Activated CD4-positive, alpha-beta T cell treated with anti-CD3 and anti-CD28 coated beads for 24 hours (primary cell): ENCODE measurements around the gene HNRNPU.

Experiments used
- DNase-seq, 2 donors: peaks; one replicate each; pipeline ENCODE4 v3.0.0-alpha.2; 2020; ENCODE audit warnings: low read depth in 2 of 2

The HNRNPU gene

DNA sequence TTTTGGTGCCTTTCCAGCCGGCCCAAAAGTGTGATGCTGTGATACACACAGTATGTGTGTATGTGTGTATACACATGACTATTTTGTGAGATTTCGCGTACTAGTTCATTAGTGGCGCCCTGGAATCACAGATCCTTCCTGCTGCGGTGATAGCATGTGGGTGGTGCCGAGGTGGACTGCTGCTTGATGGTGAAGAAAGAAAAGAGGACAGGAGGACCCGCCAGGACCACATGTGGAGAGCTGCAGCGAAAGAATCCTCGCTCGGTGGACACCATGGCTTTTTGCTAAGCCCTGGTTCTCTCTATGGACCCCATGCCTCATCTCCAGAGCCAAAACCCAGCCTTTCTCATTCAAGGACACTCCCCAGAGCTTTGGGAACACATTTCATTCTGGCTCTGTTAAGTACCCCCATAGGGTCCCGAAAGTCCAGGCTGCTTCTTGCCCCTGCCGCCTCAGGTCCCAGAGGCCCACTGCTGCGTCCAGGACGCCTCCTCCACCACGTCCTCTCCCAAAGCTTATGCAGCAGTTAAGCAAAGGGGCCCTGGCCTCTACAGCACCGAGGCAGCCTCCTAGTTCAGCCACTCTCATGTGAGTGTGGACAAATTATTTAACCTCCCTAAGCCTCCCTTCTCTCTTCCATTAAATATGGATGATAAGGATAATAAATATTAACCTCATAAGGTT lies 61.6 kb downstream of the HNRNPU start:
- no peak for DNase-seq

DNA sequence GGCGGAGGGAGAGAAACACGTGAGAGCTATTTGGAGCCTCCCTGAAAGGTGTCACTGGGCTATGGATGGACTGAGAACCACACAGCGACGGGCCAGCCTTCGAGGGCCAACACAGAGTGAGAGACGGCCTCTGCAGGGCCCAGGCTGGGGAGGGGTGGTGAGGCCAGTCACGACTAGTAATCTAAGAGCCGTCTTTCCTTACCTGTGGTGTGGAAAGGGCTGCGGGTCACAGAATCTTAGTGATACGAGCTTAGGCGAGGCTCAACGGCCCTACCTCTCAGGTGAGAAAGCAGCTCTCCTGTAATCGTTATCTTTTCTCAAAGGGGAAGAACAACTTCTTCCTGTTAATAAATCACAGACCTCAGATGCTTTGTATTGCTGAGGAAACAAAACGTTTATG lies 62.3 kb downstream of the HNRNPU start:
- DNase-seq, result no peak

DNA sequence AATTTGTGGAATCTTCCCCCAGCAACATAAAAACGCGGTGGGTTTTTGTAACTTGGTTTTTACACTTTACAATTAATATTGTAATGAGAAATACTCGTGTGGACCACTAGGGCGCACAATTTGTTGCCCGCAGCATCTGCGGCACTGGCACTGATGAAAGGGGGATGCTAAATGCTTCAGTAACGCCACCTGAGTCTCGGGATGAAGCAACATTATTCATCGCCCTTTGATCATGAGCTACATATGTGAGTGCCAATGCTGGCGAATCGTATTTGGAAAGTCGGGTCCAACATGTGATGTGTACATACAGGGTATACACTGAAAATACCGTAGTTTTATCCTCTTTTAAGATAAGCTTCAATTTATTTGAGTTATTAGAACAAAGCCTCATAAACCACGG lies 63.1 kb downstream of the HNRNPU start:
- DNase-seq, result peak; percentile 13 to 21

DNA sequence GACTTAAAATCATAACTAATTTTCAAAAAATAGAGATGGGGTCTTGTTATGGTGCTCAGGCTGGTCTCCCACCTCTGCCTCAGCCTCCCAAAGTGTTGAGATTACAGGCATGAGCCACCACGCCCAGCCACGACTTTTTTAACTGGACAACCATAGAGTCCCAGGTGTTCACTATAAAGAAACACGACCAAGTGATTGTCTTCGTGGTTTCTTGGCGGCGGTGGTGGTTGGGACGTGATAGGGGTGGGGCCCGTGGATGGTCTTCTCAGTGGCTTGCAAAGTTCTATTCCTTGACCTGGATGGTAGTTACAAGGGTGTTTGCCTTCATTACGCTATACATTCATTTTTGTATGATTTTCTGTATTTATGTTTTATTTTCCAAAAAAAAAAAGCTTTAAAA lies 63.5 kb downstream of the HNRNPU start:
- DNase-seq, result no peak
